Measurements from ENCODE around the gene ANAPC4.

The ANAPC4 gene

DNA sequence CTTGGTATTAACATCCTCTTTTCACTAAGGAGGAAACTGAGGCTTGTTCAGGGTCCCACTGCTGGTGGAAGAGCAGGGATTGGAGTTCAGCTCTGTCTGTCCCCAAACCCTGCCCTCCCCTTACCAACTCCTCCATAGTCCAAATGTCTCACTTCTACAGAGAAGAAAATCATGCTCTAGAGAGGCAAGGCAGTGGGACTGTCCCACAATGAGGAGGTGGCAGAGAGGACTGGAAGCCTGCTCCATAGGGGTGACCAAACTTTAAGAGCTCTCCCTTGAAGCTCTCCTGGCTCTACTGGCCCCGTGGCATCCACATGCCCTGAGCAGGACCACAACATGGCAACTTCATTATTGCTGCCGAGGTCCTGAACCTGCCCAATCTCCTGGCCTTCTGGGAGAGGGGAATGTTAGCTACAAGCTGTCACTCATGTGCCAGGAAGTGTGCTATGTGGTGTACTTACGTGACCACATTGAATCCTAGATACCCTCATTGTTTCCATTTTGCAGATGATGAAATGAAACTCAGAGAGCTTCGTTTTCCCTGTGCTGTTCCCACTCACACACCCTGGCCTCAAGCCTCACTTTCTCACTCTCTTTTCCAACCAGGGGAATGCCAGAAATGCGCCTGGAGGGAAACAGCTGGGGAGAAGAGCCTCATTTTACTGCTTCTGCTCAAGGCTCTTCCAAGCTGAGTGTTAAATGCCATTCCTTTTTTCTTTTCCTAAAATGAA is 71.5 kb downstream of the ANAPC4 start:
- Histone ChIP-seq H3K36me3 (replicated peaks) (no peaks in the 10 kb centered on the region), H3K4me3 (ENCODE audit: low read depth, low read length) (no peak overlapping the region), H3K27ac (no peak overlapping the region), H3K27me3 (replicated peaks) (no peaks in the 10 kb centered on the region)
- in situ Hi-C loops (cut with HindIII; ENCODE audit: low pct_ligation_motif_present, low sequenced_read_pairs): loop anchor here (25.0 kb wide), 1 partner anchor 314 kb away; no protein-coding TSS in a partner anchor
- TF ChIP-seq, protein P1, sequence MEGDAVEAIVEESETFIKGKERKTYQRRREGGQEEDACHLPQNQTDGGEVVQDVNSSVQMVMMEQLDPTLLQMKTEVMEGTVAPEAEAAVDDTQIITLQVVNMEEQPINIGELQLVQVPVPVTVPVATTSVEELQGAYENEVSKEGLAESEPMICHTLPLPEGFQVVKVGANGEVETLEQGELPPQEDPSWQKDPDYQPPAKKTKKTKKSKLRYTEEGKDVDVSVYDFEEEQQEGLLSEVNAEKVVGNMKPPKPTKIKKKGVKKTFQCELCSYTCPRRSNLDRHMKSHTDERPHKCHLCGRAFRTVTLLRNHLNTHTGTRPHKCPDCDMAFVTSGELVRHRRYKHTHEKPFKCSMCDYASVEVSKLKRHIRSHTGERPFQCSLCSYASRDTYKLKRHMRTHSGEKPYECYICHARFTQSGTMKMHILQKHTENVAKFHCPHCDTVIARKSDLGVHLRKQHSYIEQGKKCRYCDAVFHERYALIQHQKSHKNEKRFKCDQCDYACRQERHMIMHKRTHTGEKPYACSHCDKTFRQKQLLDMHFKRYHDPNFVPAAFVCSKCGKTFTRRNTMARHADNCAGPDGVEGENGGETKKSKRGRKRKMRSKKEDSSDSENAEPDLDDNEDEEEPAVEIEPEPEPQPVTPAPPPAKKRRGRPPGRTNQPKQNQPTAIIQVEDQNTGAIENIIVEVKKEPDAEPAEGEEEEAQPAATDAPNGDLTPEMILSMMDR (IDR thresholded peaks at IDR 0.05; ENCODE audit: low read depth, low read length, missing control alignments): no peak
- DNase-seq: no peak

DNA sequence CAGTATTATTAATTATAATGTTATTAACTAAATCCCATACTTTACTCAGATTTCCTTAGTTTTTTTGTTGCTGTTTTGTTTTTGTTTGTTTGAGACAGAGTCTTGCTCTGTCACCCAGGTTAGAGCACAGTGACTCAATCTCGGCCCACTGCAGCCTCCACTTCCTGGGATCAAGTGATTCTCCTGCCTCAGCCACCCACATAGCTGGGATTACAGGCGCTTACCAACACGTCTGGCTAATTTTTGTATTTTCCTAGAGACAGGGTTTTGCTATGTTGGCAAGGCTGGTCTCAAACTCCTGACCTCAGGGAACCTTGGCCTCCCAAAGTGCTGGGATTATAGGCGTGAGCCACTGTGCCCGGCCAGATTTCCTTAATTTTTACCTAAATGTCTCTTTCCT is 72.2 kb downstream of the ANAPC4 start:
- no peaks in the 10 kb centered on the region for H3K36me3 ChIP-seq (replicated peaks)
- H3K27me3 ChIP-seq (replicated peaks): no peaks in the 10 kb centered on the region
- in situ Hi-C loops (cut with HindIII; ENCODE audit: low pct_ligation_motif_present, low sequenced_read_pairs): loop anchor here (25.0 kb wide), 1 partner anchor 313 kb away; no protein-coding TSS in a partner anchor
- H3K27ac ChIP-seq: no peak overlapping the region
- no peak for DNase-seq
- TF ChIP-seq, protein P1 (IDR thresholded peaks at IDR 0.05; ENCODE audit: low read depth, low read length, missing control alignments): no peak
- no peak overlapping the region for H3K4me3 ChIP-seq (ENCODE audit: low read depth, low read length)

DNA sequence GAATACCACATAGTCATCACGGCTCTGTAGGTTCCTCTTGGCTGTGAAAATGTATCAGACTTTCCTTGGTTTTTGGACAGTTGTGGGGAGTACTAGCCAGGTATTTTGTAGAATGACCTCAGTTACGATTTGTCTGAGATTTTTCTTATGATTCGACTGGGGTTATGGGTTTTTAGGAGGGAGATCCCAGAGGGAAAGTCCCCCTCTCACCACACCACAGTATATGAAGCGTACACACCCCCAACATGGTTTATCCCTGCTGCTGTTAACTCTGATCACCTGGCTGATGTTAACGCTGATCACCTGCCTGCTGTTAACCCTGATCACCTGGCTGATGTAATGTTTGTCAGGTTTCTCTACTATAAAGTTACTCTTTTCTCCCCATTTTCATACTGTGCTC is 72.6 kb downstream of the ANAPC4 start:
- TF ChIP-seq, protein P1 (IDR thresholded peaks at IDR 0.05; ENCODE audit: low read depth, low read length, missing control alignments): no peak
- Histone ChIP-seq H3K4me3 (ENCODE audit: low read depth, low read length) (no peak overlapping the region), H3K36me3 (replicated peaks) (no peaks in the 10 kb centered on the region), H3K27ac (no peak overlapping the region), H3K27me3 (replicated peaks) (no peaks in the 10 kb centered on the region)
- DNase-seq: no peak
- in situ Hi-C loops (cut with HindIII; ENCODE audit: low pct_ligation_motif_present, low sequenced_read_pairs): loop anchor here (25.0 kb wide), 1 partner anchor 313 kb away; no protein-coding TSS in a partner anchor

DNA sequence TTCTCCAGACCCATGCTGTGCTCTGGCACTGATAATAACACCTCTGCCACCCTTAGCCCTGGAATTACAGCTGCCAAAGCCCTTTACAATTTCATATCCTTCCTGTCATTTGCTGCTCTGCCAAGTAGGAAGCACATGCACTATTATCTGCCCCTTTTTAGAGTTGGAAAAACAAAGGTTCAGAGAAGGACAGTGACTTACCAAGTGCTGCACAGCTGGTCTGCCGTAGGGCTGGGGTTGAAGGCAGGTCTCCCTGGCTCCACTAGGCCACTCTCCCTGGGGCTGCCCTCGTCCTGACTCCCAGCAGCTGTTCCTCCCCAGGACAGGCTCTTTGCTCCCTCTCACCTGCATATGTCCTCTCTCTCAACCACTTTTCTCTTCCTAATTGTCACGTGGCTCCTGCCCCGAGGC is 73.4 kb downstream of the ANAPC4 start:
- H3K27me3 ChIP-seq (replicated peaks): no peaks in the 10 kb centered on the region
- no peak overlapping the region for H3K4me3 ChIP-seq (ENCODE audit: low read depth, low read length)
- H3K27ac ChIP-seq: no peak overlapping the region
- TF ChIP-seq, protein P1 (IDR thresholded peaks at IDR 0.05; ENCODE audit: low read depth, low read length, missing control alignments): no peak
- no peaks in the 10 kb centered on the region for H3K36me3 ChIP-seq (replicated peaks)
- no peak for DNase-seq
- in situ Hi-C loops (cut with HindIII; ENCODE audit: low pct_ligation_motif_present, low sequenced_read_pairs): no loop called here

DNA sequence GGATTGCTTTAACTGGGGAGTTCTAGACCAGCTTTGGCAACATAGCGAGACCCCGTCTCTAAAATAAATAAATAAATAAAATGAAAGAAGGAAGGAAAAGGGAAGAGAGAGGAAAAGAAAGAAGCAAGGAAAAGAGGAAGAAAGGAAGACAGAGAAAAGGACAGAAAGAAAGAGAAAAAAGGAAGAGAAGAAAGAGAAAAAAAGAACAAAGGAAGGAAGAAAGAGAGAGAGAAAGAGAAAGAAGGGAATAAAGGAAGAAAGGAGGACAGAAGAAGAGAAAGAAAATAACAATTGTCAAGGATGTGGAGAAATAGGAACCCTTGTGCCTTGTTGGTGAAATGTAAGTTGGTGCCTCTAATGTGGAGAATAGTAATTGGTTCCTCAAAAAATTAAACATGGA is 74.6 kb downstream of the ANAPC4 start:
- no peak for DNase-seq
- in situ Hi-C loops (cut with HindIII; ENCODE audit: low pct_ligation_motif_present, low sequenced_read_pairs): no loop called here
- Histone ChIP-seq H3K4me3 (ENCODE audit: low read depth, low read length) (no peak overlapping the region), H3K27ac (no peak overlapping the region), H3K36me3 (replicated peaks) (no peaks in the 10 kb centered on the region), H3K27me3 (replicated peaks) (no peaks in the 10 kb centered on the region)
- TF ChIP-seq, protein P1 (IDR thresholded peaks at IDR 0.05; ENCODE audit: low read depth, low read length, missing control alignments): no peak

DNA sequence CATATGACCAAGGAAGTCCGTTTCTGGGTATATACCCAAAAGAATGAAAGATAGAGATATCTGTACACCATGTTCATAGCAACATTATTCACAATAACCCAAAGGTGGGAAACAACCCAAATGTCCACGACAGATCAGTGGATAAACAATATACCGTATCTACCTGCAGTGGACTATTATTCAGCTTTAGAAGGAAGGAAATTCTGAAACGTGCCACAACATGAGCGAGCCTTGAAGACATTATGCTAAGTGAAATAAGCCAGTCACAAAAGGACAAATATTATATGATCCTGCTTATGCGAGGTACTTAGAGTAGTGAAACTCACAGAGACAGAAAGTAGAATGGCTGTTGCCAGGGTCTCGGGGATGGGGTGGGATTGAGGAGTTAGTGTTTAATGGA is 75.0 kb downstream of the ANAPC4 start:
- no peak for DNase-seq
- Histone ChIP-seq H3K27me3 (replicated peaks) (no peaks in the 10 kb centered on the region), H3K4me3 (ENCODE audit: low read depth, low read length) (no peak overlapping the region), H3K27ac (no peak overlapping the region), H3K36me3 (replicated peaks) (no peaks in the 10 kb centered on the region)
- TF ChIP-seq, protein P1 (IDR thresholded peaks at IDR 0.05; ENCODE audit: low read depth, low read length, missing control alignments): no peak
- in situ Hi-C loops (cut with HindIII; ENCODE audit: low pct_ligation_motif_present, low sequenced_read_pairs): no loop called here
